Measurements from ENCODE around the gene BANF2. TPM values are rescaled to one million over a fixed set of nuclear protein-coding genes. Genes with fewer than 3 reads are reported as not detected.

Gene BANF2
- total and polyA plus RNA-seq, 2 of the 13 experiments (the other 11 are each of a cell fraction or from before 2014, with no cell fraction given): 0.35 TPM; not detected in 1

GRCh38 chr20:17697171-17697570 lies 2.6 kb upstream of the BANF2 start:
- FAIRE-seq (no peak), ATAC-seq (no peak), DNase-seq (ENCODE audit: low spot score) (no peak)
- Histone ChIP-seq H2AFZ (ENCODE audit: low read length) (no peak overlapping the region), H3K9me3 (ENCODE audit: low read length) (no peaks in the 10 kb centered on the region), H3K27me3 (ENCODE audit: control insufficient read depth in 1 of 2, insufficient read depth in 2 of 2, low read length in 2 of 2) (peaks cover 12 to 60% of the 10 kb centered on the region in 2 experiments; a peak in 4 of 5 replicates), H3K9ac (ENCODE audit: insufficient read depth, low read depth, low read length) (no peak overlapping the region), H3K4me1 (ENCODE audit: insufficient read depth, low read length) (peaks cover 8% of the 10 kb centered on the region), H3K4me3 (replicated peaks in 1 of 3; ENCODE audit: insufficient read depth in 1 of 3, low read depth in 2 of 3, low read length in 3 of 3) (no peak overlapping the region), H4K20me1 (ENCODE audit: insufficient read depth, low read length) (no peaks in the 10 kb centered on the region), H3K4me2 (ENCODE audit: low read depth, low read length) (no peak overlapping the region), H3K79me2 (ENCODE audit: insufficient read depth, low read length) (no peaks in the 10 kb centered on the region), H3K36me3 (replicated peaks in 1 of 2; ENCODE audit: control insufficient read depth in 1 of 2, insufficient read depth in 2 of 2, low read length in 2 of 2) (no peaks in the 10 kb centered on the region), H3K27ac (ENCODE audit: extremely low read length, insufficient read depth, low read length) (no peak overlapping the region)
- no peak for TF ChIP-seq KMT2A (CRISPR knock-in tag; IDR thresholded peaks at IDR 0.05)
- TF ChIP-seq ZNF773 (CRISPR knock-in tag; IDR thresholded peaks at IDR 0.05; ENCODE audit: borderline replicate concordance): no peak
- TF ChIP-seq EZH2 (conservative IDR thresholded peaks at IDR 0.05; ENCODE audit: low read depth, low read length): no peak
- no peak for TF ChIP-seq ZNF121 (CRISPR knock-in tag; IDR thresholded peaks at IDR 0.05)
- no peak for TF ChIP-seq SOX13 (IDR thresholded peaks at IDR 0.05)
- TF ChIP-seq SOX13 (CRISPR knock-in tag; conservative IDR thresholded peaks at IDR 0.05 in 1 of 2, IDR thresholded peaks at IDR 0.05 in 1 of 2): no peak
- TF ChIP-seq ZNF274 (CRISPR knock-in tag; IDR thresholded peaks at IDR 0.05): no peak
- TF ChIP-seq REL (CRISPR knock-in tag; conservative IDR thresholded peaks at IDR 0.05): no peak
- TF ChIP-seq ZNF333 (CRISPR knock-in tag; IDR thresholded peaks at IDR 0.05; ENCODE audit: borderline replicate concordance): no peak
- no peak for TF ChIP-seq ZNF768 (CRISPR knock-in tag; IDR thresholded peaks at IDR 0.05)
- TF ChIP-seq STAT5B (CRISPR knock-in tag; IDR thresholded peaks at IDR 0.05): no peak
- no peak for TF ChIP-seq ZNF256 (CRISPR knock-in tag; conservative IDR thresholded peaks at IDR 0.05)
- no peak for TF ChIP-seq ZBTB14 (CRISPR knock-in tag; IDR thresholded peaks at IDR 0.05)
- no peak for TF ChIP-seq ZNF281 (CRISPR knock-in tag; IDR thresholded peaks at IDR 0.05; ENCODE audit: borderline replicate concordance)
- TF ChIP-seq, protein P1, sequence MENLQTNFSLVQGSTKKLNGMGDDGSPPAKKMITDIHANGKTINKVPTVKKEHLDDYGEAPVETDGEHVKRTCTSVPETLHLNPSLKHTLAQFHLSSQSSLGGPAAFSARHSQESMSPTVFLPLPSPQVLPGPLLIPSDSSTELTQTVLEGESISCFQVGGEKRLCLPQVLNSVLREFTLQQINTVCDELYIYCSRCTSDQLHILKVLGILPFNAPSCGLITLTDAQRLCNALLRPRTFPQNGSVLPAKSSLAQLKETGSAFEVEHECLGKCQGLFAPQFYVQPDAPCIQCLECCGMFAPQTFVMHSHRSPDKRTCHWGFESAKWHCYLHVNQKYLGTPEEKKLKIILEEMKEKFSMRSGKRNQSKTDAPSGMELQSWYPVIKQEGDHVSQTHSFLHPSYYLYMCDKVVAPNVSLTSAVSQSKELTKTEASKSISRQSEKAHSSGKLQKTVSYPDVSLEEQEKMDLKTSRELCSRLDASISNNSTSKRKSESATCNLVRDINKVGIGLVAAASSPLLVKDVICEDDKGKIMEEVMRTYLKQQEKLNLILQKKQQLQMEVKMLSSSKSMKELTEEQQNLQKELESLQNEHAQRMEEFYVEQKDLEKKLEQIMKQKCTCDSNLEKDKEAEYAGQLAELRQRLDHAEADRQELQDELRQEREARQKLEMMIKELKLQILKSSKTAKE (CRISPR knock-in tag; IDR thresholded peaks at IDR 0.05; ENCODE audit: borderline replicate concordance): no peak
- no peak for TF ChIP-seq ZSCAN12 (CRISPR knock-in tag; IDR thresholded peaks at IDR 0.05)
- no TSS peak for BruUV-seq (replicated peaks)
- in situ Hi-C loops (cut with HindIII; ENCODE audit: extremely low pct_ligation_motif_present, low pct_unique_long_range_greater_than_20kb): no loop called here
- ChIA-PET CTCF (ENCODE audit: low intra/inter-chr PET ratio, low total read pairs) (no interaction called here), POLR2A (interaction anchor here (1.0 kb wide), 2 partner anchors 11 to 15 kb away, joined by 3 to 4 read pairs; partner anchors contain the start of gene RRBP1)
- intact Hi-C loops (cut with micrococcal nuclease; ENCODE audit: unreplicated experiment): no loop called here
- 25% methylated on average over 1 of the region's 1 CpG for WGBS (ENCODE audit: low lambda C conversion rate)

Measured in HepG2 (cell line).